Endothelial cell (in vitro differentiated cells): ENCODE measurements around the gene EZR. TPM values are rescaled to one million over a fixed set of nuclear protein-coding genes. Genes with fewer than 3 reads are reported as not detected.
A peak's percentile ranks its signal among the peaks of the same experiment; 100 is the strongest.

Experiments used
- DNase-seq: peaks from one replicate; pipeline ENCODE4 v3.0.0; 2021; ENCODE audit warnings: low spot score
- H3K27ac Mint-ChIP-seq: one replicate; pipeline ENCODE4 v1.8.0; 2021; ENCODE audit warnings: mixed read lengths, inconsistent platforms; ENCODE audit not compliant: unreplicated experiment
- H3K27me3 Mint-ChIP-seq: one replicate; pipeline ENCODE4 v1.8.0; 2021; ENCODE audit warnings: mild to moderate bottlenecking, moderate library complexity, mixed read lengths, inconsistent platforms; ENCODE audit not compliant: unreplicated experiment
- H3K36me3 Mint-ChIP-seq: one replicate; pipeline ENCODE4 v1.8.0; 2021; ENCODE audit warnings: mild to moderate bottlenecking, low read depth, mixed read lengths, inconsistent platforms; ENCODE audit not compliant: unreplicated experiment
- H3K4me1 Mint-ChIP-seq: one replicate; pipeline ENCODE4 v1.8.0; 2021; ENCODE audit warnings: mild to moderate bottlenecking, mixed read lengths, inconsistent platforms; ENCODE audit not compliant: unreplicated experiment
- H3K4me3 Mint-ChIP-seq: one replicate; pipeline ENCODE4 v1.8.0; 2021; ENCODE audit warnings: mild to moderate bottlenecking, mixed read lengths, inconsistent platforms; ENCODE audit not compliant: unreplicated experiment
- H3K9me3 Mint-ChIP-seq: one replicate; pipeline ENCODE4 v1.8.0; 2021; ENCODE audit warnings: mixed read lengths, inconsistent platforms; ENCODE audit not compliant: unreplicated experiment
- total RNA-seq: library from RNA; stranded (reverse); fragmentation: NEBNext Ultra II Directional; extraction: Animal tissue kit (Norgen Biotek cat#: 25700); gene quantifications from one replicate; pipeline ENCODE4 v1.2.1, GENCODE V29; 2021; ENCODE audit not compliant: unreplicated experiment
- TF ChIP-seq, protein P1 (sequence below): fragments of 200-600 bp; sonication (generic); IDR thresholded peaks from one replicate; pipeline ENCODE4 v1.5.0; 2021; ENCODE audit warnings: antibody characterized with exemption; ENCODE audit not compliant: unreplicated experiment

EZR gene
- total RNA-seq, 1 donor from 2014 or later, result 125 TPM

DNA sequence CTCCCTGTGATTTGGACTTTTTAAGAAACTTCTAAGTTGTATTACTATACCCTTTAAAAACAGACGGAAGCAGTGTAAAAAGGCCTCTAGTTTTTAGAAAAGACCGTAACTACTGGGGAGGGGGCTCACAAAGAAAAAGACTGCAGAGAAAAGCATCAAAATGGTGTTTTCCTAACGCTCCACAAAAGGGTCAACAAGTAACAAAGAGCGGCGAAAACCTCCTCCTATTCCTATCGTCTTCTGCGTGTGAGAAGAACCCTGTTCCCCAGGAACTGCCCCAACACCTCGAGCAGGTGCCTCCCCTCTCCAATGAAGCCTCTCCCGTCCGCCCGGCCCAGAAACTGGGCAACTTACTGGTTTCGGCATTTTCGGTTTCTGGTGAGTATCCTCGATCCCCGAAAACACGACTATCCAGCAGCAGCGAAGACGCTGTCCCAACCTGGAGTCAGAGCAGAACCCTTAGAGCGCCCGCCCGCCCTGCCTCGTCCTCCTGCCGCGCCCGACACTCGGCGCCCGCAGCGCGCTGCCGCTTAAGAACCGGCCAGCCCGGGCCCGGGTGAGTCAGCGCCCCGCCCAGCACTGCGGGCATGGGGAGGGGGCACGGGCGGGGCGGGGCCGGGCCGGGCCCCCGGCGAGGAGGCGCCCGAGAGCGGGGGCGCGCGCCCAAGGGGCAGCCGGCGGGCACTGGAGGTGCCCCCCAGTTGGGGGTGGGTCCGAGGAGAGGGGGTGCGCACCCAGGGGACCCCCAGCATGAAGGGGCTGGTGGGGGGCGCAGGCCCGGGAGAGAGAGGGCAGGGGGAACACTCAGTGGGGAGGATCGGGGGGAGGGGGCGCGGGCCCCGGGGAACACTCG, 1.2 kb downstream of the EZR start:
- Mint-ChIP-seq H3K36me3 (peaks cover 34% of the 10 kb centered on the region), H3K27me3 (peaks cover 8% of the 10 kb centered on the region), H3K4me1 (peaks cover 44% of the 10 kb centered on the region)

DNA sequence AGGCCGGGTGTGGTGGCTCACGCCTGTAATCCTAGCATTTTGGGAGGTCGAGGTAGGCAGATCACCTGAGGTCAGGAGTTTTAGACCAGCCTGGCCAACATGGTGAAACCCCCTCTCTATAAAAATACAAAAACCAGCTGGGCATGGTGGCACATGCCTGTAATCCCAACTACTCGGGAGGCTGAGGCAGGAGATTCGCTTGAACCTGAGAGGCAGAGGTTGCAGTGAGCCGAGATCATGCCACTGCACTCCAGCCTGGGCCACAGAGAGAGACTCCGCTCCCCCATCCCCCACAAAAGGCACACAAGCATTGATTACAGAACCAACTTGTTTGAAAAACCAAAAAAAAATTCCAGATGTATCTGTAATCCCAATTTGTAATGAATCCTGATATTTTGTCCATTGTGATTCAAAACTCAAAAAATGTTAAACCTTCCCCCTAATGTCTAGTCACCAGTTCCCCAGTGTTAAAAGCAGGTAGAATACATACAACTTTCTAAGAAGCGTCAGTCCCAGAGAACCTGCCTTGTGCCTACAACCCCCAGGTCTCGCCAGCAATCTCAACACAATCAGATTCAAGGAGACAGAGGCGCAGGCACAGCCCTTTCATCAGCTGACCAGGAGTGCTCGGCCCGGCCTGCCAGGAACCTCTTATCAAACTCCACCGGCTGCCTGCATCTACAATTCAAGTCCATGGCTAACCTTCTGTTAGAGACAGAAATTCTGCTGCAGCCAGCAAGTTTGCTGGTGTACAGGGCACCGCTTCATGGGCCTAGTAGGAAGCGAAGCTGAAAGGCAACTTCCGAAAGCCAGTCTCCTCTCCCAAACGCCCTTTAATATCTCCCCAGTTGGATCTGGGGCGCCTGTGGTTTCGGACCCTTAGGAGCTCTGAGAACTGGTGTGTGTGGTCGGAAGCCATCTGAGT, 2.1 kb downstream of the EZR start:
- Mint-ChIP-seq H3K4me1 (peaks cover 49% of the 10 kb centered on the region), H3K9me3 (no peaks in the 10 kb centered on the region), H3K27me3 (peaks cover 12% of the 10 kb centered on the region), H3K27ac (peak overlapping the region; percentile 74), H3K4me3 (peak overlapping the region; percentile 93), H3K36me3 (peaks cover 40% of the 10 kb centered on the region)
- DNase-seq, result peak; percentile 35
- TF ChIP-seq, protein P1, sequence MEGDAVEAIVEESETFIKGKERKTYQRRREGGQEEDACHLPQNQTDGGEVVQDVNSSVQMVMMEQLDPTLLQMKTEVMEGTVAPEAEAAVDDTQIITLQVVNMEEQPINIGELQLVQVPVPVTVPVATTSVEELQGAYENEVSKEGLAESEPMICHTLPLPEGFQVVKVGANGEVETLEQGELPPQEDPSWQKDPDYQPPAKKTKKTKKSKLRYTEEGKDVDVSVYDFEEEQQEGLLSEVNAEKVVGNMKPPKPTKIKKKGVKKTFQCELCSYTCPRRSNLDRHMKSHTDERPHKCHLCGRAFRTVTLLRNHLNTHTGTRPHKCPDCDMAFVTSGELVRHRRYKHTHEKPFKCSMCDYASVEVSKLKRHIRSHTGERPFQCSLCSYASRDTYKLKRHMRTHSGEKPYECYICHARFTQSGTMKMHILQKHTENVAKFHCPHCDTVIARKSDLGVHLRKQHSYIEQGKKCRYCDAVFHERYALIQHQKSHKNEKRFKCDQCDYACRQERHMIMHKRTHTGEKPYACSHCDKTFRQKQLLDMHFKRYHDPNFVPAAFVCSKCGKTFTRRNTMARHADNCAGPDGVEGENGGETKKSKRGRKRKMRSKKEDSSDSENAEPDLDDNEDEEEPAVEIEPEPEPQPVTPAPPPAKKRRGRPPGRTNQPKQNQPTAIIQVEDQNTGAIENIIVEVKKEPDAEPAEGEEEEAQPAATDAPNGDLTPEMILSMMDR, result no peak

More for the DNA sequence above, 1.2 kb downstream of the EZR start:
- Mint-ChIP-seq H3K4me3 (peak overlapping the region; percentile 93), H3K27ac (peak overlapping the region; percentile 74), H3K9me3 (no peaks in the 10 kb centered on the region)
- TF ChIP-seq, protein P1, result no peak
- DNase-seq, result peak; percentile 77

DNA sequence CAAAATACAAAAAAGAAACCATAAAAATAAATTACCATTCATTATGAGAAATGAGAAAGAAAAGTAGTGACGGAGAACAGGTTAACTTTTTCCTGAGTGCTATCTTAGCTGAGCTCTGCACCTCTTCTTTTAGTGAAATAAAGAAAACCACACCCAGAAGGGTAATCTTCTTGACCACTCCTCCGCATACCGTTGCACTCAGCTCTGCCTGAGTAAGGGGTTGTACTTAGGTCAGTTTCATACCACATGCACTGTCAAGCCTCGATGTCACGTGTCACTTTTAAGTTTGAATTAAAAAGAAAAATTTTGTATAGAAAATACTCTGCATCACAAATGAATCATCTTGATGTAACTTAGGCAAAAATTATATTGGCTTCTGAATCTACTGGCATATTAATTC, 2.8 kb downstream of the EZR start:
- peaks cover 40% of the 10 kb centered on the region for H3K36me3 Mint-ChIP-seq
- peaks cover 12% of the 10 kb centered on the region for H3K27me3 Mint-ChIP-seq
- DNase-seq, result no peak
- no peak overlapping the region for H3K27ac Mint-ChIP-seq
- H3K9me3 Mint-ChIP-seq, result no peaks in the 10 kb centered on the region
- peaks cover 49% of the 10 kb centered on the region for H3K4me1 Mint-ChIP-seq
- H3K4me3 Mint-ChIP-seq, result peak overlapping the region; percentile 93
- TF ChIP-seq, protein P1, result no peak

DNA sequence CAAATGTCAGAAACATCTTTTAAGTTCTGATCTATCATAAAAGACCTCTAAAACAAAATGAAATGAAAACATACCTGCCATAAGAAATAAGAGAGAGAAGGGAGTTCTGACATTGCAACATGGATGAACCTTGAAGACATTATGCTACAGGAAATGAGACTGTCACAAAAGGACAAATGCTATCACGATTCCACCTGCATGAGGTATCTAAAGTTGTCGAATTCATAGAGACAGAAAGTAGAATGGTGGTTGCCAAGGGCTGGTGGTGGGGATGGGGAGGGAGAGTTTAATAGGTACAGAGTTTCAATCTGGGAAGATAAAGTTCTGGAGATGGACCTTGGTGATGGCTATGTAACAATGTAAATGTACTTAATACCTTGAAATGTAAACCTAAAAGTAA, 3.3 kb downstream of the EZR start:
- no peak for DNase-seq
- H3K27ac Mint-ChIP-seq, result no peak overlapping the region
- TF ChIP-seq, protein P1, result no peak
- H3K27me3 Mint-ChIP-seq, result peaks cover 12% of the 10 kb centered on the region
- H3K36me3 Mint-ChIP-seq, result peaks cover 40% of the 10 kb centered on the region
- H3K9me3 Mint-ChIP-seq, result no peaks in the 10 kb centered on the region
- peaks cover 50% of the 10 kb centered on the region for H3K4me1 Mint-ChIP-seq
- peak overlapping the region; percentile 93 for H3K4me3 Mint-ChIP-seq
